DOHH2 (cell line): Measurements from ENCODE around the gene XRN2.

Experiments
- H3F3A ChIP-seq: fragments of 200-600 bp; sonication (generic), shearing (Covaris generic); 2 replicates; pipeline ENCODE4 v1.6.0; 2016; ENCODE audit warnings: antibody characterized with exemption, mild to moderate bottlenecking; ENCODE audit not compliant: control insufficient read depth, insufficient read depth
- H3K27ac ChIP-seq: fragments of 200-600 bp; sonication (generic); 2 replicates; pipeline ENCODE4 v1.5.1; 2014; ENCODE audit warnings: low read depth, mild to moderate bottlenecking, low read length, moderate library complexity
- H3K27me3 ChIP-seq: fragments of 200-600 bp; sonication (generic); 2 replicates; pipeline ENCODE4 v1.6.1; 2014; ENCODE audit warnings: mild to moderate bottlenecking, low read length, mixed read lengths; ENCODE audit not compliant: control insufficient read depth
- H3K36me3 ChIP-seq: fragments of 200-600 bp; sonication (generic); 2 replicates; pipeline ENCODE4 v1.6.1; 2014; ENCODE audit warnings: mild to moderate bottlenecking, low read length, moderate library complexity, mixed read lengths; ENCODE audit not compliant: control insufficient read depth
- H3K4me1 ChIP-seq: fragments of 200-600 bp; sonication (generic); 2 replicates; pipeline ENCODE4 v1.6.1; 2014; ENCODE audit warnings: mild to moderate bottlenecking, low read length, mixed read lengths; ENCODE audit not compliant: control insufficient read depth
- H3K4me2 ChIP-seq: fragments of 200-600 bp; sonication (generic); 2 replicates; pipeline ENCODE4 v1.6.0; 2014; ENCODE audit warnings: mild to moderate bottlenecking, low read length, moderate library complexity
- H3K4me3 ChIP-seq: fragments of 200-600 bp; sonication (generic); 2 replicates; pipeline ENCODE4 v1.5.1; 2014; ENCODE audit warnings: mild to moderate bottlenecking, low read length, mixed read lengths
- H3K79me2 ChIP-seq: fragments of 200-600 bp; sonication (generic); 2 replicates; pipeline ENCODE4 v1.6.1; 2014; ENCODE audit warnings: mild to moderate bottlenecking, low read length, mixed read lengths; ENCODE audit not compliant: control insufficient read depth
- H3K9me2 ChIP-seq: fragments of 200-600 bp; sonication (generic); replicated peaks from 2 replicates; pipeline ENCODE4 v1.6.1; 2014; ENCODE audit warnings: mild to moderate bottlenecking, low read length, mixed read lengths; ENCODE audit not compliant: control insufficient read depth
- H3K9me3 ChIP-seq: fragments of 200-600 bp; sonication (generic); 2 replicates; pipeline ENCODE4 v1.6.1; 2014; ENCODE audit warnings: antibody characterized with exemption, low read length, mixed read lengths; ENCODE audit not compliant: control insufficient read depth, insufficient read depth
- H4K20me1 ChIP-seq: fragments of 200-600 bp; sonication (generic); 2 replicates; pipeline ENCODE4 v1.6.0; 2014; ENCODE audit warnings: low read depth, mild to moderate bottlenecking, antibody characterized with exemption, low read length, moderate library complexity; ENCODE audit not compliant: control insufficient read depth, insufficient read depth
- CTCF ChIP-seq: fragments of 200-600 bp; sonication (generic); IDR thresholded peaks from one replicate; pipeline ENCODE4 v1.5.1; 2014; ENCODE audit warnings: antibody characterized with exemption, mild to moderate bottlenecking, low read depth, low read length; ENCODE audit not compliant: poor library complexity, severe bottlenecking
- EZH2phosphoT487 ChIP-seq: fragments of 200-600 bp; sonication (generic); IDR thresholded peaks from 2 replicates; pipeline ENCODE4 v1.6.1; 2017; ENCODE audit warnings: borderline replicate concordance, mild to moderate bottlenecking, antibody characterized with exemption, low read length, moderate library complexity, mixed read lengths

The XRN2 gene

GRCh38 chr20:21303061-21303871, at the start of gene XRN2:
XRN2 (plus strand) TSS chr20:21303331; CDS start chr20:21303399, 68 bp downstream.
- Histone ChIP-seq H3F3A (no peaks in the 10 kb centered on the region), H3K9me3 (peaks cover 3% of the 10 kb centered on the region; the same call in 1 of the 2 replicates), H3K9me2 (no peaks in the 10 kb centered on the region), H3K36me3 (peaks cover 16% of the 10 kb centered on the region), H3K27me3 (no peaks in the 10 kb centered on the region), H3K4me1 (peaks cover 21% of the 10 kb centered on the region), H3K4me3 (peak within 1 kb of the TSS; percentile 81), H3K27ac (peak within 1 kb of the TSS; percentile 65), H4K20me1 (peaks cover 8% of the 10 kb centered on the region; the same call in 1 of the 2 replicates), H3K4me2 (peak within 1 kb of the TSS; percentile 91), H3K79me2 (peaks cover 36% of the 10 kb centered on the region)
- TF ChIP-seq EZH2phosphoT487 = no peak
- TF ChIP-seq CTCF = no peak

GRCh38 chr20:21257192-21257591, 45.9 kb upstream of the XRN2 start:
- H3K9me2 ChIP-seq = no peaks in the 10 kb centered on the region
- H3K9me3 ChIP-seq = no peaks in the 10 kb centered on the region; the same call in 1 of the 2 replicates
- no peaks in the 10 kb centered on the region for H4K20me1 ChIP-seq
- H3K4me2 ChIP-seq = no peak overlapping the region
- no peak overlapping the region for H3K27ac ChIP-seq
- TF ChIP-seq EZH2phosphoT487 (no peak), CTCF (no peak)
- H3K4me3 ChIP-seq = no peak overlapping the region
- H3F3A ChIP-seq = no peaks in the 10 kb centered on the region
- H3K79me2 ChIP-seq = no peaks in the 10 kb centered on the region
- no peaks in the 10 kb centered on the region for H3K27me3 ChIP-seq
- no peaks in the 10 kb centered on the region for H3K36me3 ChIP-seq
- no peaks in the 10 kb centered on the region for H3K4me1 ChIP-seq

- Histone ChIP-seq H3K9me2 (no peaks in the 10 kb centered on the region), H3K27me3 (no peaks in the 10 kb centered on the region), H3F3A (no peaks in the 10 kb centered on the region), H3K4me1 (no peaks in the 10 kb centered on the region), H3K4me2 (no peak overlapping the region), H4K20me1 (no peaks in the 10 kb centered on the region), H3K27ac (no peak overlapping the region), H3K9me3 (no peaks in the 10 kb centered on the region; the same call in 1 of the 2 replicates), H3K36me3 (no peaks in the 10 kb centered on the region), H3K4me3 (no peak overlapping the region), H3K79me2 (no peaks in the 10 kb centered on the region)
- TF ChIP-seq CTCF (no peak), EZH2phosphoT487 (no peak)
These were observed 44.7 kb upstream of the XRN2 start for GRCh38 chr20:21258411-21258810.
